Vagina (tissue), 2 donors: Measurements from ENCODE around the gene TLR7.

Experiments used
- POLR2A ChIP-seq, 2 donors: fragments of 450-650 bp; IDR thresholded peaks; one replicate each; pipeline ENCODE4 v1.6.1; 2017; ENCODE audit warnings: antibody characterized with exemption in 2 of 2, mild to moderate bottlenecking in 2 of 2, moderate library complexity in 2 of 2
- TF ChIP-seq, protein P1 (sequence below), 3 experiments: fragments of 450-650 bp in 2 of 3; fragments of 200-600 bp in 1 of 3; sonication (generic) in 1 of 3; IDR thresholded peaks; one replicate each; pipeline ENCODE4 v1.5.1; 2017 to 2019; ENCODE audit warnings: antibody characterized with exemption in 3 of 3, mild to moderate bottlenecking in 2 of 3, moderate library complexity in 2 of 3

DNA sequence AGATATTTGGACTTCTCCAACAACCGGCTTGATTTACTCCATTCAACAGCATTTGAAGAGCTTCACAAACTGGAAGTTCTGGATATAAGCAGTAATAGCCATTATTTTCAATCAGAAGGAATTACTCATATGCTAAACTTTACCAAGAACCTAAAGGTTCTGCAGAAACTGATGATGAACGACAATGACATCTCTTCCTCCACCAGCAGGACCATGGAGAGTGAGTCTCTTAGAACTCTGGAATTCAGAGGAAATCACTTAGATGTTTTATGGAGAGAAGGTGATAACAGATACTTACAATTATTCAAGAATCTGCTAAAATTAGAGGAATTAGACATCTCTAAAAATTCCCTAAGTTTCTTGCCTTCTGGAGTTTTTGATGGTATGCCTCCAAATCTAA, 20.3 kb downstream of the TLR7 start:
- TF ChIP-seq POLR2A (IDR thresholded peaks at IDR 0.05), result no peak
- TF ChIP-seq, protein P1, sequence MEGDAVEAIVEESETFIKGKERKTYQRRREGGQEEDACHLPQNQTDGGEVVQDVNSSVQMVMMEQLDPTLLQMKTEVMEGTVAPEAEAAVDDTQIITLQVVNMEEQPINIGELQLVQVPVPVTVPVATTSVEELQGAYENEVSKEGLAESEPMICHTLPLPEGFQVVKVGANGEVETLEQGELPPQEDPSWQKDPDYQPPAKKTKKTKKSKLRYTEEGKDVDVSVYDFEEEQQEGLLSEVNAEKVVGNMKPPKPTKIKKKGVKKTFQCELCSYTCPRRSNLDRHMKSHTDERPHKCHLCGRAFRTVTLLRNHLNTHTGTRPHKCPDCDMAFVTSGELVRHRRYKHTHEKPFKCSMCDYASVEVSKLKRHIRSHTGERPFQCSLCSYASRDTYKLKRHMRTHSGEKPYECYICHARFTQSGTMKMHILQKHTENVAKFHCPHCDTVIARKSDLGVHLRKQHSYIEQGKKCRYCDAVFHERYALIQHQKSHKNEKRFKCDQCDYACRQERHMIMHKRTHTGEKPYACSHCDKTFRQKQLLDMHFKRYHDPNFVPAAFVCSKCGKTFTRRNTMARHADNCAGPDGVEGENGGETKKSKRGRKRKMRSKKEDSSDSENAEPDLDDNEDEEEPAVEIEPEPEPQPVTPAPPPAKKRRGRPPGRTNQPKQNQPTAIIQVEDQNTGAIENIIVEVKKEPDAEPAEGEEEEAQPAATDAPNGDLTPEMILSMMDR (IDR thresholded peaks at IDR 0.05), result no peak
